Neuron (in vitro differentiated cells): ENCODE results near the gene LPP.

Experiments used
- H2AFZ ChIP-seq: one replicate; pipeline ENCODE4 v1.6.1; 2013; ENCODE audit warnings: low read depth, mild to moderate bottlenecking, inconsistent platforms, low read length, moderate library complexity
- H3K27me3 ChIP-seq: one replicate; pipeline ENCODE4 v1.6.1; 2013; ENCODE audit warnings: low read length; ENCODE audit not compliant: insufficient read depth
- H3K36me3 ChIP-seq: one replicate; pipeline ENCODE4 v1.6.1; 2013; ENCODE audit warnings: low read length; ENCODE audit not compliant: insufficient read depth
- H3K4me1 ChIP-seq: one replicate; pipeline ENCODE4 v1.6.1; 2013; ENCODE audit warnings: low read length; ENCODE audit not compliant: insufficient read depth
- H3K4me3 ChIP-seq: 2 replicates; pipeline ENCODE4 v1.5.1; 2013; ENCODE audit warnings: mild to moderate bottlenecking, low read length, moderate library complexity
- H3K9me3 ChIP-seq: one replicate; pipeline ENCODE4 v1.6.1; 2013; ENCODE audit warnings: low read length

Gene LPP

GRCh38 chr3:188309437-188310269 lies 155.7 kb downstream of the LPP start:
- Histone ChIP-seq H2AFZ (no peak overlapping the region), H3K9me3 (no peaks in the 10 kb centered on the region), H3K27me3 (no peaks in the 10 kb centered on the region), H3K4me3 (no peak overlapping the region), H3K4me1 (no peaks in the 10 kb centered on the region), H3K36me3 (no peaks in the 10 kb centered on the region)

GRCh38 chr3:188310270-188310710 lies 156.3 kb downstream of the LPP start:
- Histone ChIP-seq H3K4me1 (no peaks in the 10 kb centered on the region), H3K9me3 (no peaks in the 10 kb centered on the region), H2AFZ (no peak overlapping the region), H3K4me3 (no peak overlapping the region), H3K36me3 (no peaks in the 10 kb centered on the region), H3K27me3 (no peaks in the 10 kb centered on the region)

- Histone ChIP-seq H3K36me3 (no peaks in the 10 kb centered on the region), H3K27me3 (no peaks in the 10 kb centered on the region), H2AFZ (no peak overlapping the region), H3K4me1 (no peaks in the 10 kb centered on the region), H3K9me3 (no peaks in the 10 kb centered on the region), H3K4me3 (no peak overlapping the region)
These were observed 161.6 kb downstream of the LPP start for GRCh38 chr3:188315553-188315952.

- Histone ChIP-seq H3K9me3 (no peaks in the 10 kb centered on the region), H3K4me3 (no peak overlapping the region), H2AFZ (no peak overlapping the region), H3K36me3 (no peaks in the 10 kb centered on the region), H3K4me1 (no peaks in the 10 kb centered on the region), H3K27me3 (no peaks in the 10 kb centered on the region)
These were observed 162.2 kb downstream of the LPP start for GRCh38 chr3:188316021-188316722.

GRCh38 chr3:188316723-188317070 lies 162.7 kb downstream of the LPP start:
- Histone ChIP-seq H3K4me1 (no peaks in the 10 kb centered on the region), H2AFZ (no peak overlapping the region), H3K4me3 (no peak overlapping the region), H3K9me3 (no peaks in the 10 kb centered on the region), H3K36me3 (no peaks in the 10 kb centered on the region), H3K27me3 (no peaks in the 10 kb centered on the region)

- H3K36me3 ChIP-seq, result no peaks in the 10 kb centered on the region
These were observed 165.6 kb downstream of the LPP start for GRCh38 chr3:188319569-188319968.

GRCh38 chr3:188320757-188321156 lies 166.8 kb downstream of the LPP start:
- Histone ChIP-seq H2AFZ (no peak overlapping the region), H3K4me1 (no peaks in the 10 kb centered on the region), H3K9me3 (no peaks in the 10 kb centered on the region), H3K27me3 (no peaks in the 10 kb centered on the region), H3K36me3 (no peaks in the 10 kb centered on the region), H3K4me3 (no peak overlapping the region)

More at GRCh38 chr3:188319569-188319968, 165.6 kb downstream of the LPP start:
- H3K9me3 ChIP-seq, result no peaks in the 10 kb centered on the region
- H2AFZ ChIP-seq, result no peak overlapping the region
- H3K4me3 ChIP-seq, result no peak overlapping the region
- H3K4me1 ChIP-seq, result no peaks in the 10 kb centered on the region
- H3K27me3 ChIP-seq, result no peaks in the 10 kb centered on the region

GRCh38 chr3:188321258-188321657 lies 167.3 kb downstream of the LPP start:
- no peak overlapping the region for H2AFZ ChIP-seq
- H3K27me3 ChIP-seq, result no peaks in the 10 kb centered on the region
- peaks cover 2% of the 10 kb centered on the region for H3K4me1 ChIP-seq
- no peak overlapping the region for H3K4me3 ChIP-seq
- H3K36me3 ChIP-seq, result peaks cover under 1% of the 10 kb centered on the region
- H3K9me3 ChIP-seq, result no peaks in the 10 kb centered on the region

- Histone ChIP-seq H2AFZ (no peak overlapping the region), H3K9me3 (no peaks in the 10 kb centered on the region), H3K4me3 (no peak overlapping the region), H3K4me1 (peaks cover 2% of the 10 kb centered on the region), H3K27me3 (no peaks in the 10 kb centered on the region), H3K36me3 (peaks cover 2% of the 10 kb centered on the region)
These were observed 168.4 kb downstream of the LPP start for GRCh38 chr3:188322135-188322887.

- H3K4me3 ChIP-seq, result no peak overlapping the region
- H3K9me3 ChIP-seq, result no peaks in the 10 kb centered on the region
- no peaks in the 10 kb centered on the region for H3K27me3 ChIP-seq
- H3K4me1 ChIP-seq, result peaks cover 2% of the 10 kb centered on the region
- no peak overlapping the region for H2AFZ ChIP-seq
- peaks cover 2% of the 10 kb centered on the region for H3K36me3 ChIP-seq
These were observed 169.3 kb downstream of the LPP start for GRCh38 chr3:188323067-188323842.

- H3K4me3 ChIP-seq, result no peak overlapping the region
- H3K36me3 ChIP-seq, result peaks cover 2% of the 10 kb centered on the region
- no peak overlapping the region for H2AFZ ChIP-seq
- no peaks in the 10 kb centered on the region for H3K9me3 ChIP-seq
- H3K27me3 ChIP-seq, result no peaks in the 10 kb centered on the region
- H3K4me1 ChIP-seq, result peaks cover 2% of the 10 kb centered on the region
These were observed 172.2 kb downstream of the LPP start for GRCh38 chr3:188326111-188326510.

- Histone ChIP-seq H3K27me3 (no peaks in the 10 kb centered on the region), H3K9me3 (no peaks in the 10 kb centered on the region), H2AFZ (no peak overlapping the region), H3K4me3 (no peak overlapping the region), H3K36me3 (peaks cover 2% of the 10 kb centered on the region), H3K4me1 (peaks cover 2% of the 10 kb centered on the region)
These were observed 173.0 kb downstream of the LPP start for GRCh38 chr3:188326968-188327367.
